Measurements from ENCODE around the gene RASSF4.
"Not testable (repeated sequence)": the region's sequence is repeated elsewhere in the genome, so short reads cannot be mapped to it uniquely, and the experiment has no call there.

RASSF4 gene

DNA sequence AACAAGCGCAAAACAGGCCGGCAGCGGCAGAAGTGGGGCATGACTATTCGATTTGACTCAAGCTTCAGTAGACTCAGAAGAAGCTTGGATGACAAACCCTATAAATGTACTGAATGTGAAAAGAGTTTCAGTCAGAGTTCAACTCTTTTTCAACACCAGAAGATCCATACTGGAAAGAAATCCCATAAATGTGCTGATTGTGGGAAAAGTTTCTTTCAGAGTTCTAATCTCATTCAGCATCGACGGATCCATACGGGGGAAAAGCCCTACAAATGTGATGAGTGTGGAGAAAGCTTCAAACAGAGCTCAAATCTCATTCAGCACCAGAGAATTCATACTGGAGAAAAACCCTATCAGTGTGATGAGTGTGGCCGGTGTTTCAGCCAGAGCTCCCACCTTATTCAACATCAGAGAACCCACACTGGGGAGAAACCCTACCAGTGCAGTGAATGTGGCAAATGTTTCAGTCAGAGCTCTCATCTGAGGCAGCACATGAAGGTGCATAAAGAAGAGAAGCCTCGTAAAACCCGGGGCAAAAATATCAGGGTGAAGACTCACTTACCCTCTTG lies 43.9 kb downstream of the RASSF4 start:
- FAIRE-seq, result no peak
- no peak for DNase-seq (ENCODE audit: low spot score)

DNA sequence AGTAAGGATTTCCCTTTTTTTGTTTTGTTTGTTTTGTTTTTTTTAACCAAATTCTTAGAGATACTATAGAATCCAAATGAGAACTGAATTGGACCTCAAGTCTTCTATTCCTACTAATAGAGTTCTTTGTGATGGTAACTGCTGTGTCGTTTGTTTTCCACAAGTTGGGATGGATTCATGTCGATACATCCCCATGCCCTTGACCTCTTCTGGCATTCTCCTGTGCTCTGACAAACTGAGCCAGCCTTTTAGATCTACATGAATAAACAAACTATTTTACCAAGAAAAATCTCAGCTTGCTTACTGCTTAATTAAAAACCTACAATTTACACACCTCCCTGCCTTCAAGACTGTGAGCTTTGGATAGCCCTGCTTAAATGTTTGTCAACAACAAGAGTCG lies 45.1 kb downstream of the RASSF4 start:
- DNase-seq (ENCODE audit: low spot score), result no peak
- no peak for FAIRE-seq

DNA sequence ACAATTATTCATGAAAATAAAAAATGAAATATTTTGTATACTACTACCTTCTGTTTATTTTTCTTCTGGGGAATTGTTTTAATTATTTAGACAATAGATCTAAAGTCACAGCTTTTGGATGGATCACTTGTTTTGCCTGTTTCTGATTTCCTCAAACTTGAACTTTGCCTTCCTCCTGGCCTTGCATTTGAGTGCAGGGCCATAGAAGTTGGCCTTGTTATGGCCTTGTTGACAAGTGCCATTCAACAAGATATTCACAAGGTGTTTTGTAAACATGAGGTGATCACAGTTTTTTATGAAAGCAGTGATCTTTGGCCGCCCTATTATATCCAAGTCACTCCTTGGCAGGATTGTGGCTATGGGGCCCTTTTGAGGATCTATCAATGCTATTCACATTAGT lies 45.7 kb downstream of the RASSF4 start:
- DNase-seq (ENCODE audit: low spot score), result no peak
- FAIRE-seq, result no peak

DNA sequence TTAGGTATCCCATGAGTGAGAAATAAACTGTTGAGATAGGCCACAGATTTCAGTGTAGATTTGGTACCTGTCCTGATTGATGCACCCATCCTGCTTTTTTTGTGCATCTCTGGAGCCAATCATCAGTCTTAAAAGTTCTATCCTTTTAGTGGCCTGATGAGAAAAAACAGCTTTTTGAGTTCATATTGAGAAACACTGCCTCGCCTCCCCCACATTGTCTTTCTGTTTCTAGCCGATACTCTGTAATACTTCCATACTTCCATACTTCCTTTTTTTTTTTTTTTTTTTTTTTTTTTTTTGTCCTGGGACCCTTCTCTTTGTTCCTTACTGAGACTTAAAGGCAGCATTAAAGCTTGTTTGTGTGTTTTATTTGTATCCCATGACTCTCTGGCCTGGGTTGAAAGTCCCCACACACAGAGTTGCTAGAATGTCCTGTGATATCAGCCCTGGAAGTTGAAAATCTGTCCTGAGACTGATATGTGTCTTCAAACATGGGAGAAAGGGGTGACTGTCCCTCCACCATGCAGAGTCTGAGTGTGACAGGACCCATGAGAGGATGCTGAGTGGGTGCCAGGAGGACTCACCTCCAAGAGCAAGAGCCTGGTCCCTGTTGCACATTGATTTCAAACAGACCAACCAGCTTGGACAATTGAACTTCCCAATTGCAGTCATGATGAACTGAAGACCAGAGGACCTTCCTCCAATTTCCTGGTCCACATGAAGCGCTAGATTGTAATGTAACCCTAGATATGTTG lies 46.9 kb downstream of the RASSF4 start:
- FAIRE-seq, result no peak

DNA sequence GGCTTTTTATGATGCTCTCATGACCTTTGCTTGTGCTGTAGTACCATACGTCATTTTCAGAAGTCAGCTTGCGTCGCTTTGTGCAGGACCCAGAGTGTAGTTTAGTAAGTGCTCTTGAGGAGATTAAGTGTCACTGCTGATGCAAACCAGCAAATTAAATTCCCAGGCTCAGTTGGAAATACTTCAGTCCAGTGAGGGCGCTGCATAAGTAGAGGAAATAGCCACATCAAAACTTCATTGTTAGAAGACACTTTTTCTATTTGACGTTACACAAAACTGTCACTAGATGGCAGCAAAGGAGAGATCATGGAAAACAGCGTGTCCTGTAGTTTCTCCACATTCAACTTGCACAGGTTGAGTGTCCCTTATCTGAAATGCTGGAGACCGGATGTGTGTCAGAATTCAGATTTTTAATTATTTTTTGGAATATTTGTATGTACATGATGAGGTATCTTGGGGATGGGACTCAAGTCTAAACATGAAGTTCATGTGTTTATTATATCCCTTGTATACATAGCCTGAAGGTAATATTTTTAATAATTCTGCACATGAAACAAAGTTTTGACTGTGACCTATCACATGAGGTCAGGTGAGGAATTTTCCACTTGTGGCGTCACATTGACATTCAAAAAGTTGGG lies 49.0 kb downstream of the RASSF4 start:
- FAIRE-seq, result peak; percentile 92
- DNase-seq (ENCODE audit: low spot score), result peak; percentile 83

More for the DNA sequence above, 46.9 kb downstream of the RASSF4 start:
- DNase-seq (ENCODE audit: low spot score), result no peak

DNA sequence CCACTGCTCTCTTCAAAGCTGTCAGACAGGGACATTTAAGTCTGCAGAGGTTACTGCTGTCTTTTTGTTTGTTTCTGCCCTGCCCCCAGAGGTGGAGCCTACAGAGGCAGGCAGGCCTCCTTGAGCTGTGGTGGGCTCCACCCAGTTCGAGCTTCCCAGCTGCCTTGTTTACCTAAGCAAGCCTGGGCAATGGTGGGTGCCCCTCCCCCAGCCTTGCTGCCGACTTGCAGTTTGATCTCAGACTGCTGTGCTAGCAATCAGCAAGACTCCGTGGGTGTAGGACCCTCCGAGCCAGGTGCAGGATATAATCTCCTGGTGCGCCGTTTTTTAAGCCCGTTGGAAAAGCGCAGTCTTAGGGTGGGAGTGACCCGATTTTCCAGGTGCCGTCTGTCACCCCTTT lies 55.0 kb downstream of the RASSF4 start:
- FAIRE-seq; DNase-seq (ENCODE audit: low spot score): not testable (repeated sequence)

DNA sequence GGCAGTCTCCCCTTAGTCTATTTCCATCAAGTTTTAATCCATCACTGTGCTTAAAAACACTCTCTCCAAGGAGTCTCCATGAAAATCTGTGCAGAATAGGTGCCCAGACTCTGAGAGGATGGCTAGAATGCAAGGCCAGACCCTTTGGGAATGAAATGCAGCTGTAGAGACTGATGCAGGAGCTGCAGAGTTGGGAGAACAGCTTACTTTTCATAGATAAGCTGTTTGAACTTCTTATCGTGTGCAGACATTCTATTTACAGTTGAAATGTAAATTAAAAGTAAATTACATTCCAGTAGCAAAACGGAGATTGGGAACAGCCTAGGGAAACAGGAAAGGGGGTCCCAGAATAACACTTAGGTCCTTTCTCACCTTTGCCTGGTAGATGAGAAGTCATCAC lies 56.0 kb downstream of the RASSF4 start:
- no peak for DNase-seq (ENCODE audit: low spot score)
- FAIRE-seq, result no peak

DNA sequence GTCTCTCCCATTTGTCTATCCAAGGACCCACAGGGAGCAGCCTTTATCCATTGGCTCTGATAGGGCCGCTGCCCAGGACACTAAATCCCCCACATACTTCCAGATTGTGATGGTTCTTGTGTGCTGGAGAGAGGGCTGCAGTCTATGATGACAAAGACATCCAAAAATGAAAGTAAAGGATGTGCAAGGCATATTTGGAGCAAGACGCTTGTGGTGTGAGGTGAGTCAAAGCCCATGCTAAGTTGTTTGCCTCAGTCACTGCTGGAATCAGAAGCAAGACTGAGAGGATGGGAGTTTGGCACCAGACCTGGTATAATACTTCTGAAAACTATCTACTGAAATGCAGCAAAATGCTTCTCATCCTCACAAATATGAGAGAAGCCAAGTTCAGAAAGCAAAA lies 63.8 kb downstream of the RASSF4 start:
- FAIRE-seq, result no peak
- no peak for DNase-seq (ENCODE audit: low spot score)

DNA sequence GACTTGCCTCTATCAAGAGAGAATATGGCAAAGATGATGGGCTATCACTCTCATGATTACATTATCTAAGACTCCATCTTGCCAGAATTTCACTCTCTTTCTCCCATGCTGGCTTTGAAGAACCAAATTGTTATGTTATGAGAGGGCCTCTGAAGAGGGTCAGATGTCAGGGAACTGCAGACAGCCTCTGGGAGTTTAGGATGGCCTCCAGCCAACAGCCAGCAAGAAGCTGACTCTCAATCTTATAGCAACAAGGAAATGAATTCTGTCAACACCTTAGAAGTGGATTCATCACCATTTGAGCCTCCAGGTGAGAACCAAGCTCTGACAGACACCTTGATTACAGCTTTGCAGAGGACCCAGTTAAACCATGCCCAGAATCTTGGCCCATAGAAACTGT lies 74.7 kb downstream of the RASSF4 start:
- FAIRE-seq, result no peak
- DNase-seq (ENCODE audit: low spot score), result no peak

DNA sequence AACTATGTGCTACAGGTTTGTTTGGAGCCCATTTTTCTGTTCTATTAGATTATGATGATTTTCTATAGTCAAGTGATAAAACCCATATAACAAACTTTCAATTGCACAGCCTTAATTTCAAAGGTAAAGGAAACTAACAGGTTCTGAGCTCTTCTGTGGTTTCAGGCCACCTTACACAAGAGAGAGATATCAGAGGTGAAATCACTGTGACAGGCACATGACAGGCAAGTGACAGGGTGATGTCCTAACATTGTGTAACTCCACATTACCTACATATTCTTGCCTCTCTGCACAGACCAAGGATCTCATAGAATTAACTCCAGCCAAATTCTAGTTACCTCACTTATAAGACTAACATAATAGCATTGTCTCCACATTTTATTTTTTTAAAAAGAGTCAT lies 76.1 kb downstream of the RASSF4 start:
- FAIRE-seq (no peak), DNase-seq (ENCODE audit: low spot score) (no peak)

DNA sequence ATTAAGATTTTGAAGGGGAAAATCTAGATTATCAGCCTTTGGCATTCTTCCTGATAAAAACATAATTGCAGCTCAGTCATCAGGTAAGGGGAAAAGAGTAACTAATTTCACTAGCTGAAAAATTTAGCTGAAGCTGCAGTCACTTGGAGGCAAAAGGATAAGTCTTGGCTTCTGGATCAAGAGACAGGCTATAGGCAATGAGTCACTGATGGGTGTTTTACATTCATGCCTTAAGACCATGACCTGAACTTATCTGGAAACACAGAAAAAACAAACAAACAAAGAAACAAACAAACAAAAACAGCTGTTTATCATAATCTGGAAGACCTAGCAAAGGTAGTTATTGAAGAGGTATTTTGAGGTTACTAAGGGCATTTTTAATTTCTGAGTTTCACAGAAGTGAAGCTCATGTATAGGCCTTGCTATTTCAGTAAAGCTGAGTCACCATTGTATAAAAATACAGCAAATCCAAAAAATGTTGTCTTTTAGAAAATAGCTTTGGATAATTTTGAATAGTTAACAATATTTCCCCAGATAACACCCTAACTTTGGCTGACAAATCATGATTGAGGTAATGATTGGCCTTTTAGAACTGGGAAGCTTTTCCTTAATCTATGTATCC lies 81.4 kb downstream of the RASSF4 start:
- DNase-seq (ENCODE audit: low spot score), result no peak
- no peak for FAIRE-seq

DNA sequence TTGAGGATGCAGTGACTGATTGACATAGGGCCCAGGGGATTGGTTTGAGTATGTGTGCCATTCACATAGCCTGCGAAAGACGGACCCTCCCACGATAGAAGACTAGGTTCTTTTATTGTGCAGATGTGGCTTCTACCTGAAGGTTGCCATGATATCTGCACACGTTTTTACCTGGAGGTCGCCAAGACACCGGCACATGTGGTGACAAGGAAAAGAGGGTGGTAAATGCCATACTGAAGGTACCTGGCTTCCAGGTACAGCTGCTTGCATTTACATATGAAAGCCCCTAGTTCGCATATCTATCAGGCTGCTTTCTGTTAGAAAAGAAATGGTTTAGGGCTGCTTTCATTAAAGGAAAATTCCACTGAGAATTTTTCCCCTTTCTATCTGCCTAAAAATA lies 84.7 kb downstream of the RASSF4 start:
- DNase-seq (ENCODE audit: low spot score), result no peak
- FAIRE-seq, result no peak
